Spleen (tissue), 13 donors: Measurements from ENCODE around the gene MGARP. TPM values are rescaled to one million over a fixed set of nuclear protein-coding genes. Genes with fewer than 3 reads are reported as not detected.
A peak's percentile ranks its signal among the peaks of the same experiment; 100 is the strongest.
"Not testable (repeated sequence)": the region's sequence is repeated elsewhere in the genome, so short reads cannot be mapped to it uniquely, and the experiment has no call there.

ENCODE experiments used
- DNase-seq: peaks from one replicate; pipeline ENCODE4 v3.0.0-alpha.2; 2020
- H3K27ac ChIP-seq, 8 donors: fragments of 200-600 bp; sonication (generic) in 7 of 8; 1 replicate in 4 of 8; 2 replicates in 4 of 8; pipeline versions ENCODE4 v1.5.0 to v1.8.0; 2016 to 2021; ENCODE audit warnings: inconsistent platforms in 4 of 8, mild to moderate bottlenecking in 4 of 8, moderate library complexity in 1 of 8
- H3K27me3 ChIP-seq, 7 donors: fragments of 200-600 bp; sonication (generic) in 6 of 7; replicated peaks in 1 of 7; 1 replicate in 4 of 7; 2 replicates in 3 of 7; pipeline versions ENCODE4 v1.5.0 to v1.8.0; 2016 to 2021; ENCODE audit warnings: inconsistent platforms in 3 of 7, mild to moderate bottlenecking in 1 of 7
- H3K36me3 ChIP-seq, 6 donors: fragments of 200-600 bp; sonication (generic) in 5 of 6; 1 replicate in 4 of 6; 2 replicates in 2 of 6; pipeline versions ENCODE4 v1.5.0 to v1.8.0; 2016 to 2021; ENCODE audit warnings: inconsistent platforms in 2 of 6
- H3K4me1 ChIP-seq, 6 donors: fragments of 200-600 bp; sonication (generic) in 5 of 6; 1 replicate in 3 of 6; 2 replicates in 3 of 6; pipeline versions ENCODE4 v1.5.0 to v1.8.0; 2016 to 2021; ENCODE audit warnings: inconsistent platforms in 3 of 6
- H3K4me3 ChIP-seq, 8 donors: fragments of 200-600 bp; sonication (generic) in 7 of 8; 1 replicate in 4 of 8; 2 replicates in 4 of 8; pipeline versions ENCODE4 v1.5.0 to v1.8.0; 2016 to 2021; ENCODE audit warnings: inconsistent platforms in 4 of 8, mild to moderate bottlenecking in 4 of 8, moderate library complexity in 2 of 8
- H3K9me3 ChIP-seq, 8 donors: fragments of 200-600 bp; sonication (generic) in 7 of 8; 1 replicate in 4 of 8; 2 replicates in 4 of 8; pipeline versions ENCODE4 v1.5.0 to v1.8.0; 2016 to 2021; ENCODE audit warnings: inconsistent platforms in 4 of 8
- CTCF ChIP-seq, 11 experiments: fragments of 200-600 bp in 7 of 11; fragments of 450-650 bp in 4 of 11; sonication (generic) in 4 of 11; IDR thresholded peaks in 8 of 11; conservative IDR thresholded peaks in 3 of 11; 1 replicate in 7 of 11; 2 replicates in 4 of 11; pipeline versions ENCODE4 v1.4.0 to v1.8.0; 2016 to 2021; ENCODE audit warnings: antibody characterized with exemption in 11 of 11, inconsistent platforms in 4 of 11, mild to moderate bottlenecking in 1 of 11
- POLR2A ChIP-seq, 3 donors: fragments of 450-650 bp; IDR thresholded peaks; one replicate each; pipeline ENCODE4 v1.5.1; 2017; ENCODE audit warnings: antibody characterized with exemption in 3 of 3, mild to moderate bottlenecking in 1 of 3
- POLR2AphosphoS5 ChIP-seq, 3 donors: sonication (generic); formaldehyde crosslinking; IDR thresholded peaks; one replicate each; pipeline ENCODE4 v1.5.1; 2017; ENCODE audit warnings: antibody characterized with exemption in 3 of 3
- WGBS, 5 donors: extraction: QIAGEN DNeasy Blood & Tissue Kit in 3 of 5; methylation state at CpG; one replicate each; pipeline versions ENCODE4 v1.1.5 to v1.1.7; 2013 to 2018; 5-methylcytosine and 5-hydroxymethylcytosine counted together
- intact Hi-C: fragments of 100-400 bp; cut with DNase I; formaldehyde crosslinking; loops from one replicate; pipeline ENCODE4 v1.15.0; 2023; ENCODE audit warnings: low total_unique reads
- long read RNA-seq, 2 donors: transcript quantifications; one replicate each; lab custom pipeline, GENCODE V29; 2026
- polyA plus RNA-seq, 3 donors: library from polyadenylated mRNA; stranded (reverse); fragments of 200-250 nt; gene quantifications; one replicate each; pipeline ENCODE4 v1.2.1, GENCODE V29; 2013
- total RNA-seq, 7 donors: library from RNA; depleted of rRNA in 3 of 7; stranded (reverse); fragments of >200 nt in 3 of 7; fragmentation: NEBNext Ultra II Directional in 4 of 7; extraction: Animal tissue kit (Norgen Biotek cat#: 25700) in 4 of 7; gene quantifications; one replicate each; pipeline versions ENCODE4 v1.1.0 to v1.2.1, GENCODE V29; 2016 to 2021
- donor health status: healthy with polysubstance abuse.
- donor health status: DM: no; HTN: no; CAD: no; lungs with moderate emphysema.
- donor health status: DM: no; HTN: no; CAD: no.
- donor health status: Bipolar disorder and iron deficiency.
- donor health status: healthy.
- donor health status: DM: no; HTN: no; CAD: no.
- donor health status: DM: yes; HTN: yes; CAD: no.

The MGARP gene
- total RNA-seq: 1 to 10 TPM in 2 of 7 donors, under 1 TPM in 4, not detected in 1; 0.20 to 1.7 (median 0.48) TPM
- polyA plus RNA-seq: under 1 TPM; 0.28 to 0.54 (median 0.50) TPM
- long read RNA-seq, donor 1: 0 reads
- long read RNA-seq, donor 2: 0 reads

- DNase-seq: peak; percentile 85
These were observed at the start of gene MGARP for GRCh38 chr4:139279760-139280620. MGARP (minus strand) TSS chr4:139280225; CDS start chr4:139280158, 67 bp downstream.

GRCh38 chr4:139329665-139330200, 49.7 kb upstream of the MGARP start:
- DNase-seq: no peak
- WGBS, 5 donors: 83 to 94% (median 88%) methylated on average over 4 of the region's 4 CpGs
- Histone ChIP-seq H3K27me3 (no peaks in the 10 kb centered on the region), H3K36me3 (peaks cover 0 to 35% (median 0%) of the 10 kb centered on the region in 6 donors), H3K27ac (no peak overlapping the region), H3K4me1 (peaks cover under 1 to 54% (median 11%) of the 10 kb centered on the region in 6 donors), H3K4me3 (no peak overlapping the region), H3K9me3 (no peaks in the 10 kb centered on the region)
- intact Hi-C loops: no loop called here
- no peak for TF ChIP-seq CTCF (IDR thresholded peaks at IDR 0.05 in 8 of 11, conservative IDR thresholded peaks at IDR 0.05 in 3 of 11)
- no peak for TF ChIP-seq POLR2A (IDR thresholded peaks at IDR 0.05)
- no peak for TF ChIP-seq POLR2AphosphoS5 (IDR thresholded peaks at IDR 0.05)

More at GRCh38 chr4:139279760-139280620, at the start of gene MGARP:
- no peaks in the 10 kb centered on the region for H3K36me3 ChIP-seq
- H3K9me3 ChIP-seq: peaks cover 0 to 10% (median 9%) of the 10 kb centered on the region in 8 donors
- intact Hi-C loops: no loop called here
- H3K4me1 ChIP-seq: peaks cover 14 to 24% (median 19%) of the 10 kb centered on the region in 6 donors
- WGBS, 5 donors: 6 to 11% (median 8%) methylated on average over 22 to 51 of the region's 51 CpGs
- peak in 1 of 3 donors; percentile 15 for TF ChIP-seq POLR2AphosphoS5 (IDR thresholded peaks at IDR 0.05)
- TF ChIP-seq CTCF (IDR thresholded peaks at IDR 0.05 in 8 of 11, conservative IDR thresholded peaks at IDR 0.05 in 3 of 11): no peak
- peaks cover 0 to 60% (median 33%) of the 10 kb centered on the region in 7 donors for H3K27me3 ChIP-seq
- peak within 1 kb of the TSS; percentile 6 to 73 (median 42) for H3K4me3 ChIP-seq
- no peak within 1 kb of the TSS for H3K27ac ChIP-seq

- WGBS, 5 donors: 65 to 79% (median 76%) methylated on average over 6 of the region's 6 CpGs
- H3K4me1 ChIP-seq: peaks cover under 1 to 54% (median 12%) of the 10 kb centered on the region in 6 donors
- no peak for DNase-seq
- peaks cover 0 to 20% (median 0%) of the 10 kb centered on the region in 6 donors for H3K36me3 ChIP-seq
- no peak for TF ChIP-seq POLR2AphosphoS5 (IDR thresholded peaks at IDR 0.05)
- no peak for TF ChIP-seq POLR2A (IDR thresholded peaks at IDR 0.05)
- no peak for TF ChIP-seq CTCF (IDR thresholded peaks at IDR 0.05 in 8 of 11, conservative IDR thresholded peaks at IDR 0.05 in 3 of 11)
- H3K9me3 ChIP-seq: no peaks in the 10 kb centered on the region
- intact Hi-C loops: no loop called here
- H3K4me3 ChIP-seq: no peak overlapping the region
- no peaks in the 10 kb centered on the region for H3K27me3 ChIP-seq
- H3K27ac ChIP-seq: no peak overlapping the region
These were observed 44.6 kb upstream of the MGARP start for GRCh38 chr4:139324620-139325019.

- H3K4me3 ChIP-seq, DNase-seq: not testable (repeated sequence)
These were observed 42.5 kb upstream of the MGARP start for GRCh38 chr4:139322541-139322940.

GRCh38 chr4:139322070-139322469, 42.0 kb upstream of the MGARP start:
- H3K27me3 ChIP-seq, H3K4me3 ChIP-seq, H3K36me3 ChIP-seq, DNase-seq, H3K9me3 ChIP-seq, H3K27ac ChIP-seq, intact Hi-C loops: not testable (repeated sequence)
- 39 to 76% (median 69%) methylated on average over 1 of the region's 1 CpG for WGBS, 5 donors
- peaks cover 0 to 78% (median 23%) of the 10 kb centered on the region in 6 donors for H3K4me1 ChIP-seq

More at GRCh38 chr4:139322541-139322940, 42.5 kb upstream of the MGARP start:
- H3K4me1 ChIP-seq: peaks cover 0 to 73% (median 18%) of the 10 kb centered on the region in 6 donors
- intact Hi-C loops, H3K9me3 ChIP-seq, H3K27ac ChIP-seq, H3K27me3 ChIP-seq, H3K36me3 ChIP-seq: not testable (repeated sequence)
- WGBS, 5 donors: 93 to 98% (median 95%) methylated on average over 6 of the region's 6 CpGs
